ENCODE measurements around the gene FGD6. TPM values are rescaled to one million over a fixed set of nuclear protein-coding genes. Genes with fewer than 3 reads are reported as not detected.
A peak's percentile ranks its signal among the peaks of the same experiment; 100 is the strongest.

The FGD6 gene
- total and polyA plus RNA-seq, 2 experiments from 2014 or later, result 3.0 to 5.9 TPM

- no peak overlapping the region for H2AFZ ChIP-seq
- no peaks in the 10 kb centered on the region for H3K9me3 ChIP-seq (ENCODE audit: low read depth)
- H3F3A ChIP-seq (ENCODE audit: insufficient read depth), result 0 out of 2 replicates have a peak, but pooled peaks cover under 1% of the 10 kb centered on the region
- in situ Hi-C loops (cut with MboI), result no loop called here
- no peaks in the 10 kb centered on the region for H3K79me2 ChIP-seq (ENCODE audit: insufficient read depth)
- DNase-seq, result no peak
- H4K20me1 ChIP-seq (ENCODE audit: insufficient read depth), result no peaks in the 10 kb centered on the region
- no peaks in the 10 kb centered on the region for H3K36me3 ChIP-seq (ENCODE audit: low read depth)
- no peaks in the 10 kb centered on the region for H3K27me3 ChIP-seq (replicated peaks; ENCODE audit: insufficient read depth)
- no peak overlapping the region for H3K4me2 ChIP-seq (ENCODE audit: unreplicated experiment)
- H3K9ac ChIP-seq, result no peak overlapping the region
- H3K9me2 ChIP-seq (ENCODE audit: insufficient read depth), result no peaks in the 10 kb centered on the region
- WGBS, 2 experiments (ENCODE audit: low coverage in 1 of 2, low lambda C conversion rate in 2 of 2, missing lambda C conversion rate in 2 of 2), result 89 to 93% methylated on average over 2 of the region's 2 CpGs
- H3K4me1 ChIP-seq (ENCODE audit: insufficient read depth), result peaks cover 6% of the 10 kb centered on the region; the same call in 1 of the 2 replicates
- no peak overlapping the region for H3K4me3 ChIP-seq
- no peak overlapping the region for H3K27ac ChIP-seq
- TF ChIP-seq EZH2 (IDR thresholded peaks at IDR 0.05; ENCODE audit: insufficient read depth, poor library complexity, severe bottlenecking) (no peak), EZH2phosphoT487 (IDR thresholded peaks at IDR 0.05; ENCODE audit: insufficient read depth, low read depth) (no peak)
Measured at GRCh38 chr12:95177201-95177768, 40.0 kb downstream of the FGD6 start.

DNA sequence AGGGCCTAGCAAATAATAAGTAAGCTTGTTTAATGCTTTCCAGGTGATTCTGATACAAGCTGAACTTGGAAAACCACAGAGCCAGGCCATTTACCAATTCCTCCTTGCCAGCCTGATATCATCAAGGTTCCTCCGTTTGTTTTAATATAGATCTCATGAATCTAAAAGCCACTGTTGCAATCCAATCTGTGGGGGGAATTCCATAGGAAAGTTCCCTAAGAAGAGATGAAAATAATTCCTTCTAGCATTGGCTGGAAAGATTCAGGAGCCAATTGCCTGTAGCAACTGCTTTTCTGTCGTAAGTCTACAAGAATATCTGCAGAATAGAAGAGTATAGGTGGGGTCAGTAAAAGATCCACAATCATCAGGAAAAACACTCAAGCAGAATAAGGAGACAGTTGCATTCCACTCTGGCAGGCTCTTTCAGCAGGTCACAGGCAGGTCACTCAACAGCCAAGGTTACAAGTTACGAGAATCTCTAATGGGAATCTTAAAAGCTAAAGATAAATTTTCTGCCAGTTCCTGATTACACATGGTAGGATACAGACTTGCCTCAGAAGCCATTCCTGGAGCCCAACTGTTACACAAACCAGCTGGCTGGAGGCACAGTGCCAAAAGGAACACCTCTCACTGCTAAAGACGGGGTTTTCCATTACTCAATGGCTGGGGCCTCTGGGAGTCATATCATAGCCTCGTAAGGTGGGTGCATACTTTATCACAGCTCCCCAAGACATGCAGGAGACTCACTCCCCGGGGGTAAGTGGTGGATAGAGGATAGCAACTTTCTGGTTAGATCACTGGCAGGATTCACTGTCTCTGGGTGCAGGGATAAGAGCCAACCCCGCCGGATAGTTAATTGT lies 43.6 kb downstream of the FGD6 start:
- Histone ChIP-seq H3K27ac (no peak overlapping the region), H3K36me3 (ENCODE audit: low read depth) (no peaks in the 10 kb centered on the region), H3K9me2 (ENCODE audit: insufficient read depth) (no peaks in the 10 kb centered on the region), H4K20me1 (ENCODE audit: insufficient read depth) (no peaks in the 10 kb centered on the region), H3K9me3 (ENCODE audit: low read depth) (no peaks in the 10 kb centered on the region), H3K4me1 (ENCODE audit: insufficient read depth) (peaks cover 10% of the 10 kb centered on the region), H3K27me3 (replicated peaks; ENCODE audit: insufficient read depth) (no peaks in the 10 kb centered on the region), H3K9ac (no peak overlapping the region), H3F3A (ENCODE audit: insufficient read depth) (0 out of 2 replicates have a peak, but pooled peaks cover 5% of the 10 kb centered on the region), H3K4me2 (ENCODE audit: unreplicated experiment) (no peak overlapping the region), H3K79me2 (ENCODE audit: insufficient read depth) (no peaks in the 10 kb centered on the region), H3K4me3 (no peak overlapping the region), H2AFZ (no peak overlapping the region)
- peak; percentile 67 for DNase-seq
- TF ChIP-seq EZH2phosphoT487 (IDR thresholded peaks at IDR 0.05; ENCODE audit: insufficient read depth, low read depth) (no peak), EZH2 (IDR thresholded peaks at IDR 0.05; ENCODE audit: insufficient read depth, poor library complexity, severe bottlenecking) (no peak)
- in situ Hi-C loops (cut with MboI), result no loop called here
- 60 to 73% methylated on average over 8 of the region's 8 CpGs for whole genome bisulfite sequencing, 2 experiments (ENCODE audit: low coverage in 1 of 2, low lambda C conversion rate in 2 of 2, missing lambda C conversion rate in 2 of 2)

DNA sequence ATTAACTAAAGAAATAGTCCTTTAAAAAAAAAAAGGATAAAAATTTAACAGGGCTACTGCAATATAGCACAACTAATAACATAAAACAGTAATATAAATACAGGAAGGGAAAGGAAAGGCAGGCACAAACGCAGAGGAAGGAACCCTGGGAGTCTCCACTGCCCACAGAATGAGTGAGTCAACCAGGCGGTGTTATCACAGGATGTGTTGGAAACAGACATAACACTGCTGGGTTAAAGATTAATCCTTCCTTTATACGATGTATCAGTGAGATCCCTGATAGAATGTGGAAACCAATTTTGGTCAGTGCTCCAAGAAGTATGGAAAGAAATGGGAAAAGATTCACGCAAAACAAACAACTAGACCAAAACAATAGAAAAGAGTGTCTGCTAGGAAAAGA lies 47.9 kb downstream of the FGD6 start:
- H3F3A ChIP-seq (ENCODE audit: insufficient read depth), result 0 out of 2 replicates have a peak, but pooled peaks cover 5% of the 10 kb centered on the region
- no peak overlapping the region for H2AFZ ChIP-seq
- no peaks in the 10 kb centered on the region for H3K9me2 ChIP-seq (ENCODE audit: insufficient read depth)
- no peaks in the 10 kb centered on the region for H4K20me1 ChIP-seq (ENCODE audit: insufficient read depth)
- H3K27ac ChIP-seq, result peak overlapping the region; percentile 13; the same call in 1 of the 2 replicates
- peak; percentile 75 for DNase-seq
- H3K9ac ChIP-seq, result no peak overlapping the region
- TF ChIP-seq EZH2 (IDR thresholded peaks at IDR 0.05; ENCODE audit: insufficient read depth, poor library complexity, severe bottlenecking) (no peak), EZH2phosphoT487 (IDR thresholded peaks at IDR 0.05; ENCODE audit: insufficient read depth, low read depth) (no peak)
- peaks cover 17% of the 10 kb centered on the region for H3K4me1 ChIP-seq (ENCODE audit: insufficient read depth)
- no peaks in the 10 kb centered on the region for H3K9me3 ChIP-seq (ENCODE audit: low read depth)
- in situ Hi-C loops (cut with MboI), result no loop called here
- H3K79me2 ChIP-seq (ENCODE audit: insufficient read depth), result no peaks in the 10 kb centered on the region
- H3K4me2 ChIP-seq (ENCODE audit: unreplicated experiment), result no peak overlapping the region
- no peaks in the 10 kb centered on the region for H3K36me3 ChIP-seq (ENCODE audit: low read depth)
- H3K27me3 ChIP-seq (replicated peaks; ENCODE audit: insufficient read depth), result no peaks in the 10 kb centered on the region
- 59% methylated on average over 4 of the region's 4 CpGs for WGBS, 2 experiments (ENCODE audit: low coverage in 1 of 2, low lambda C conversion rate in 2 of 2, missing lambda C conversion rate in 2 of 2)
- no peak overlapping the region for H3K4me3 ChIP-seq

- no peaks in the 10 kb centered on the region for H3K79me2 ChIP-seq (ENCODE audit: insufficient read depth)
- H3K4me2 ChIP-seq (ENCODE audit: unreplicated experiment), result no peak overlapping the region
- 89 to 90% methylated on average over 2 of the region's 2 CpGs for WGBS, 2 experiments (ENCODE audit: low coverage in 1 of 2, low lambda C conversion rate in 2 of 2, missing lambda C conversion rate in 2 of 2)
- H3K4me1 ChIP-seq (ENCODE audit: insufficient read depth), result peaks cover 20% of the 10 kb centered on the region
- TF ChIP-seq EZH2 (IDR thresholded peaks at IDR 0.05; ENCODE audit: insufficient read depth, poor library complexity, severe bottlenecking), result no peak
- no peak for TF ChIP-seq EZH2phosphoT487 (IDR thresholded peaks at IDR 0.05; ENCODE audit: insufficient read depth, low read depth)
- DNase-seq, result no peak
- no peaks in the 10 kb centered on the region for H3K9me2 ChIP-seq (ENCODE audit: insufficient read depth)
- no peaks in the 10 kb centered on the region for H4K20me1 ChIP-seq (ENCODE audit: insufficient read depth)
- H3K27me3 ChIP-seq (replicated peaks; ENCODE audit: insufficient read depth), result no peaks in the 10 kb centered on the region
- no peak overlapping the region for H2AFZ ChIP-seq
- no peaks in the 10 kb centered on the region for H3K36me3 ChIP-seq (ENCODE audit: low read depth)
- no peaks in the 10 kb centered on the region for H3K9me3 ChIP-seq (ENCODE audit: low read depth)
- in situ Hi-C loops (cut with MboI), result no loop called here
- H3K27ac ChIP-seq, result peak overlapping the region; percentile 13; the same call in 1 of the 2 replicates
- H3F3A ChIP-seq (ENCODE audit: insufficient read depth), result 0 out of 2 replicates have a peak, but pooled peaks cover 5% of the 10 kb centered on the region
- H3K9ac ChIP-seq, result no peak overlapping the region
- H3K4me3 ChIP-seq, result no peak overlapping the region
Measured at GRCh38 chr12:95168746-95169145, 48.5 kb downstream of the FGD6 start.
